Activated CD8-positive, alpha-beta memory T cell treated with anti-CD3 and anti-CD28 coated beads, Interleukin-2, amount 50 U/mL, for 1 hour (primary cell): ENCODE measurements around the gene OAS3.
"Not testable (repeated sequence)": the region's sequence is repeated elsewhere in the genome, so short reads cannot be mapped to it uniquely, and the experiment has no call there.

Source experiments
- DNase-seq: peaks from one replicate; pipeline ENCODE4 v3.0.0-alpha.2; 2020; ENCODE audit errors: extremely low read depth

Gene OAS3

GRCh38 chr12:112926416-112927033 is 11.7 kb upstream of the OAS3 start:
- DNase-seq = not testable (repeated sequence)

- DNase-seq = no peak
Measured at GRCh38 chr12:112927475-112927874, 10.8 kb upstream of the OAS3 start.

- DNase-seq = no peak
Measured at GRCh38 chr12:112927925-112928324, 10.3 kb upstream of the OAS3 start.

- DNase-seq = no peak
Measured at GRCh38 chr12:112928978-112929377, 9.3 kb upstream of the OAS3 start.

GRCh38 chr12:112929715-112930114 is 8.6 kb upstream of the OAS3 start:
- no peak for DNase-seq

GRCh38 chr12:112930350-112930749 is 7.9 kb upstream of the OAS3 start:
- DNase-seq = no peak

- DNase-seq = no peak
Measured at GRCh38 chr12:112932485-112933128, 5.7 kb upstream of the OAS3 start.

GRCh38 chr12:112933129-112933505 is 5.2 kb upstream of the OAS3 start:
- no peak for DNase-seq

GRCh38 chr12:112936264-112936663 is 2.0 kb upstream of the OAS3 start:
- no peak for DNase-seq

- no peak for DNase-seq
Measured at GRCh38 chr12:112936927-112937326, 1.3 kb upstream of the OAS3 start.

- no peak for DNase-seq
Measured at GRCh38 chr12:112938751-112939150, 477 bp downstream of the OAS3 start.

- DNase-seq = no peak
Measured at GRCh38 chr12:112939761-112940381, 1.6 kb downstream of the OAS3 start.

GRCh38 chr12:112941528-112942335 is 3.5 kb downstream of the OAS3 start:
- DNase-seq = no peak

GRCh38 chr12:112942572-112942971 is 4.3 kb downstream of the OAS3 start:
- DNase-seq = no peak

- no peak for DNase-seq
Measured at GRCh38 chr12:112944024-112944690, 5.9 kb downstream of the OAS3 start.

- no peak for DNase-seq
Measured at GRCh38 chr12:112945515-112945914, 7.2 kb downstream of the OAS3 start.

- DNase-seq = no peak
Measured at GRCh38 chr12:112946236-112947000, 8.1 kb downstream of the OAS3 start.

GRCh38 chr12:112947314-112947713 is 9.0 kb downstream of the OAS3 start:
- DNase-seq = no peak

GRCh38 chr12:112947761-112948160 is 9.5 kb downstream of the OAS3 start:
- no peak for DNase-seq

GRCh38 chr12:112948806-112949205 is 10.5 kb downstream of the OAS3 start:
- no peak for DNase-seq

GRCh38 chr12:112950701-112951100 is 12.4 kb downstream of the OAS3 start:
- no peak for DNase-seq
